SK-N-SH (cell line): ENCODE measurements around the gene SCAND1. TPM values are rescaled to one million over a fixed set of nuclear protein-coding genes. Genes with fewer than 3 reads are reported as not detected.

Experiments used
- CTCF ChIA-PET: fragments of 300-600, 350-600 bp; formaldehyde crosslinking; extraction: SDS; loops from one replicate; lab custom pipeline; 2021; lab: Yijun Ruan, JAX
- POLR2A ChIA-PET: fragments of 350-600 bp; sonication (Branson Sonifier 250); formaldehyde crosslinking; extraction: SDS; loops from one replicate; lab custom pipeline; 2020; ENCODE audit warnings: antibody characterized with exemption, inconsistent platforms; lab: Yijun Ruan, JAX
- DNase-seq: peaks from one replicate; pipeline ENCODE4 v3.0.0; 2012
- H2AFZ ChIP-seq: fragments of 200-600 bp; sonication (generic); 2 replicates; pipeline ENCODE4 v1.8.1; 2016; ENCODE audit warnings: antibody characterized with exemption, mild to moderate bottlenecking, low read depth
- H3F3A ChIP-seq: fragments of 200-600 bp; sonication (generic); replicated peaks from 2 replicates; pipeline ENCODE3; 2016; ENCODE audit warnings: antibody characterized with exemption, mild to moderate bottlenecking; ENCODE audit not compliant: insufficient read depth
- H3K27ac ChIP-seq, 2 experiments: fragments of 200-500 bp in 1 of 2; fragments of 200-600 bp in 1 of 2; sonication (Bioruptor generic) in 1 of 2; sonication (generic), shearing (Covaris generic) in 1 of 2; 2 replicates each; pipeline versions ENCODE4 v1.5.1 to v1.6.1; 2014 to 2016; ENCODE audit warnings: low read depth in 2 of 2, inconsistent platforms in 1 of 2, low read length in 1 of 2, mild to moderate bottlenecking in 1 of 2, mixed read lengths in 1 of 2
- H3K27me3 ChIP-seq: fragments of 200-600 bp; sonication (generic), shearing (Covaris generic); 2 replicates; pipeline ENCODE4 v1.6.1; 2016; ENCODE audit warnings: mixed run types; ENCODE audit not compliant: insufficient read depth
- H3K36me3 ChIP-seq, 2 experiments: fragments of 200-500 bp in 1 of 2; fragments of 200-600 bp in 1 of 2; sonication (Bioruptor generic) in 1 of 2; sonication (generic) in 1 of 2; replicated peaks in 1 of 2; 2 replicates each; pipeline versions ENCODE3 to v1.5.1; 2014 to 2016; ENCODE audit warnings: low read length in 1 of 2, mild to moderate bottlenecking in 1 of 2; ENCODE audit not compliant: insufficient read depth in 2 of 2, control insufficient read depth in 1 of 2
- H3K4me1 ChIP-seq, 2 experiments: fragments of 200-500 bp in 1 of 2; fragments of 200-600 bp in 1 of 2; sonication (Bioruptor generic) in 1 of 2; sonication (generic), shearing (Covaris generic) in 1 of 2; 2 replicates each; pipeline versions ENCODE4 v1.5.1 to v1.6.1; 2014 to 2016; ENCODE audit warnings: low read depth in 1 of 2, low read length in 1 of 2, mixed run types in 1 of 2; ENCODE audit not compliant: insufficient read depth in 2 of 2, control insufficient read depth in 1 of 2
- H3K4me2 ChIP-seq: fragments of 200-600 bp; sonication (generic), shearing (Covaris generic); 2 replicates; pipeline ENCODE4 v1.6.1; 2017; ENCODE audit warnings: mixed run types
- H3K4me3 ChIP-seq, 2 experiments: fragments of 200-500 bp in 1 of 2; fragments of 200-600 bp in 1 of 2; sonication (Bioruptor generic) in 1 of 2; sonication (generic), shearing (Covaris generic) in 1 of 2; 2 replicates each; pipeline versions ENCODE4 v1.5.1 to v1.8.1; 2014 to 2016; ENCODE audit warnings: low read depth in 2 of 2, inconsistent platforms in 1 of 2, low read length in 1 of 2, mild to moderate bottlenecking in 1 of 2, mixed read lengths in 1 of 2, moderate library complexity in 1 of 2
- H3K79me2 ChIP-seq: fragments of 200-600 bp; sonication (generic); 2 replicates; pipeline ENCODE4 v1.8.1; 2017; ENCODE audit warnings: mild to moderate bottlenecking; ENCODE audit not compliant: insufficient read depth
- H3K9ac ChIP-seq: fragments of 200-600 bp; sonication (generic); 2 replicates; pipeline ENCODE4 v1.6.1; 2017; ENCODE audit warnings: mixed run types
- H3K9me2 ChIP-seq: fragments of 200-600 bp; sonication (generic); 2 replicates; pipeline ENCODE4 v1.6.1; 2017; ENCODE audit warnings: mixed run types
- H3K9me3 ChIP-seq: fragments of 200-600 bp; sonication (generic); 2 replicates; pipeline ENCODE4 v1.6.1; 2017; ENCODE audit warnings: mixed run types, mild to moderate bottlenecking, moderate library complexity
- H4K20me1 ChIP-seq: fragments of 200-600 bp; sonication (generic); 2 replicates; pipeline ENCODE4 v1.6.1; 2017; ENCODE audit warnings: mild to moderate bottlenecking, mixed run types; ENCODE audit not compliant: insufficient read depth
- CHD2 ChIP-seq: fragments of 150-350 bp; IDR thresholded peaks from 2 replicates; pipeline ENCODE4 v1.6.1; 2018; ENCODE audit warnings: low read length; ENCODE audit not compliant: partially characterized antibody
- EP300 ChIP-seq, 2 experiments: IDR thresholded peaks; 2 replicates each; pipeline versions ENCODE4 v1.4.0 to v1.6.1; 2012; ENCODE audit warnings: borderline replicate concordance in 1 of 2, low read depth in 1 of 2, low read length in 1 of 2
- GABPA ChIP-seq: IDR thresholded peaks from 2 replicates; pipeline ENCODE4 v1.4.0; 2012; ENCODE audit warnings: low read depth, mild to moderate bottlenecking
- GATA2 ChIP-seq: sonication (generic); formaldehyde crosslinking; IDR thresholded peaks from 2 replicates; pipeline ENCODE4 v1.5.0; 2020; ENCODE audit warnings: mild to moderate bottlenecking, missing genetic modification reagents
- MEF2A ChIP-seq: IDR thresholded peaks from 2 replicates; pipeline ENCODE4 v1.4.0; 2012; ENCODE audit warnings: low read depth, borderline replicate concordance
- MXI1 ChIP-seq: IDR thresholded peaks from 2 replicates; pipeline ENCODE4 v1.6.1; 2012; ENCODE audit warnings: mild to moderate bottlenecking, low read depth, low read length, improper control_type of control experiment
- RAD21 ChIP-seq: IDR thresholded peaks from 2 replicates; pipeline ENCODE4 v1.6.1; 2012; ENCODE audit warnings: mild to moderate bottlenecking, low read length
- RCOR1 ChIP-seq: fragments of 150-350 bp; IDR thresholded peaks from 2 replicates; pipeline ENCODE4 v1.6.1; 2017; ENCODE audit warnings: antibody characterized with exemption, low read length
- RFX5 ChIP-seq: IDR thresholded peaks from 2 replicates; pipeline ENCODE4 v1.6.1; 2012; ENCODE audit warnings: mild to moderate bottlenecking, improper control_type of control experiment, low read length
- TCF12 ChIP-seq: IDR thresholded peaks from 2 replicates; pipeline ENCODE4 v1.4.0; 2012
- USF1 ChIP-seq: IDR thresholded peaks from 2 replicates; pipeline ENCODE4 v1.4.0; 2012; ENCODE audit warnings: low read depth, borderline replicate concordance
- WGBS: methylation state at CpG from one replicate; pipeline ENCODE4 v1.1.6; 2017; ENCODE audit warnings: low lambda C conversion rate; 5-methylcytosine and 5-hydroxymethylcytosine counted together
- polyA plus RNA-seq, 3 experiments: library from polyadenylated mRNA; depleted of rRNA; stranded (reverse); fragments of >200 nt; gene quantifications; 2 replicates each; pipeline ENCODE4 v1.2.3, GENCODE V29; 2012

SCAND1 gene
- polyA plus RNA-seq, 1 of the 3 experiments (the other 2 are of a cell fraction), result 44.1 TPM

GRCh38 chr20:35974256-35974655 lies 20.0 kb upstream of the SCAND1 start:
- no peaks in the 10 kb centered on the region for H3K79me2 ChIP-seq
- H3K4me2 ChIP-seq, result no peak overlapping the region
- DNase-seq, result no peak
- H3K36me3 ChIP-seq, result no peaks in the 10 kb centered on the region
- no peaks in the 10 kb centered on the region for H4K20me1 ChIP-seq
- no peaks in the 10 kb centered on the region for H3F3A ChIP-seq
- H3K4me1 ChIP-seq, result peaks cover 0 to 2% of the 10 kb centered on the region in 2 experiments; a peak in 1 of 4 replicates
- WGBS, result 76% methylated on average over 4 of the region's 4 CpGs
- no peaks in the 10 kb centered on the region for H3K27me3 ChIP-seq
- no peak overlapping the region for H3K27ac ChIP-seq
- H3K9ac ChIP-seq, result no peak overlapping the region
- TF ChIP-seq MEF2A (no peak), EP300 (IDR thresholded peaks at IDR 0.05; ENCODE audit: borderline replicate concordance in 1 of 2, low read depth in 1 of 2, low read length in 1 of 2) (no peak), RFX5 (peak; percentile 49; the same call in 1 of the 2 replicates)
- no peak overlapping the region for H3K4me3 ChIP-seq
- H3K9me2 ChIP-seq, result no peaks in the 10 kb centered on the region
- CTCF ChIA-PET, result interaction anchor here (3.5 kb wide), 1 partner anchor 18 kb away, joined by 25 read pairs; no protein-coding TSS in a partner anchor
- H2AFZ ChIP-seq, result no peak overlapping the region
- POLR2A ChIA-PET, result interaction anchor here (1.0 kb wide), 1 partner anchor 21 kb away, joined by 3 read pairs; no protein-coding TSS in a partner anchor
- no peaks in the 10 kb centered on the region for H3K9me3 ChIP-seq

GRCh38 chr20:35972462-35972861 lies 18.2 kb upstream of the SCAND1 start:
- Histone ChIP-seq H4K20me1 (no peaks in the 10 kb centered on the region), H3K9me3 (no peaks in the 10 kb centered on the region), H2AFZ (no peak overlapping the region), H3K4me1 (peaks cover 0 to 2% of the 10 kb centered on the region in 2 experiments; a peak in 1 of 4 replicates), H3F3A (no peaks in the 10 kb centered on the region), H3K9ac (no peak overlapping the region), H3K36me3 (no peaks in the 10 kb centered on the region), H3K27me3 (no peaks in the 10 kb centered on the region; the same call in 1 of the 2 replicates), H3K9me2 (no peaks in the 10 kb centered on the region), H3K27ac (peak overlapping the region in 1 of 2 experiments; percentile 75; a peak in 2 of 4 replicates), H3K79me2 (no peaks in the 10 kb centered on the region), H3K4me2 (no peak overlapping the region), H3K4me3 (no peak overlapping the region)
- CTCF ChIA-PET, result interaction anchor here (1.0 to 4.7 kb wide), 6 partner anchors 12 to 230 kb away, joined by 3 to 26 read pairs (median 8); partner anchors contain the start of gene SCAND1
- DNase-seq, result peak; percentile 81
- TF ChIP-seq GABPA (no peak), MXI1 (no peak), EP300 (IDR thresholded peaks at IDR 0.05; ENCODE audit: borderline replicate concordance in 1 of 2, low read depth in 1 of 2, low read length in 1 of 2) (0 out of 4 replicates have a peak, but pooled peaks of 1 of the 2 experiments have one; percentile 34), RAD21 (no peak), RCOR1 (no peak), USF1 (no peak), CHD2 (no peak)
- POLR2A ChIA-PET, result no interaction called here
- WGBS, result 60% methylated on average over 4 of the region's 4 CpGs

GRCh38 chr20:35971981-35972380 lies 17.7 kb upstream of the SCAND1 start:
- Histone ChIP-seq H3K36me3 (no peaks in the 10 kb centered on the region), H2AFZ (no peak overlapping the region), H3K9me3 (no peaks in the 10 kb centered on the region), H3K9ac (no peak overlapping the region), H3K27ac (peak overlapping the region in 1 of 2 experiments; percentile 59; a peak in 1 of 4 replicates), H3K4me3 (no peak overlapping the region), H3K27me3 (no peaks in the 10 kb centered on the region; the same call in 1 of the 2 replicates), H3K4me1 (peaks cover 0 to 2% of the 10 kb centered on the region in 2 experiments; a peak in 1 of 4 replicates), H3K79me2 (no peaks in the 10 kb centered on the region), H3F3A (no peaks in the 10 kb centered on the region), H3K9me2 (no peaks in the 10 kb centered on the region), H3K4me2 (no peak overlapping the region), H4K20me1 (no peaks in the 10 kb centered on the region)
- ChIA-PET CTCF (interaction anchor here (1.0 to 4.7 kb wide), 6 partner anchors 11 to 231 kb away, joined by 3 to 26 read pairs (median 8); partner anchors contain the start of gene SCAND1), POLR2A (no interaction called here)
- DNase-seq, result no peak
- 64% methylated on average over 2 of the region's 2 CpGs for WGBS
- TF ChIP-seq TCF12, result no peak
- no peak for TF ChIP-seq RFX5
- TF ChIP-seq GATA2 (CRISPR knock-in tag), result no peak
- no peak for TF ChIP-seq MEF2A
